ENCODE data around the gene ASB3. TPM values are rescaled to one million over a fixed set of nuclear protein-coding genes. Genes with fewer than 3 reads are reported as not detected.
"Not testable (repeated sequence)": the region's sequence is repeated elsewhere in the genome, so short reads cannot be mapped to it uniquely, and the experiment has no call there.

The ASB3 gene
- total RNA-seq, 2 donors from 2014 or later: 10.5 to 14.0 TPM

- H3K27ac ChIP-seq: peak overlapping the region in 2 of 4 donors; percentile 33 to 44
- no peak overlapping the region for H3K4me3 ChIP-seq
- H3K4me1 ChIP-seq: peaks cover 14% of the 10 kb centered on the region
- TF ChIP-seq CTCF (IDR thresholded peaks at IDR 0.05) (no peak), POLR2A (IDR thresholded peaks at IDR 0.05) (no peak)
- no peak for DNase-seq
- intact Hi-C loops (cut with DNase I): no loop called here
- no peaks in the 10 kb centered on the region for H3K36me3 ChIP-seq (replicated peaks in 1 of 2; ENCODE audit: insufficient read depth in 1 of 2, low read depth in 2 of 2)
- no peaks in the 10 kb centered on the region for H3K27me3 ChIP-seq
- H3K9me3 ChIP-seq: no peaks in the 10 kb centered on the region
- 81 to 89% methylated on average over 3 of the region's 3 CpGs for WGBS, 2 donors
- ATAC-seq: no peak
Measured at GRCh38 chr2:53827398-53828175, 40.8 kb upstream of the ASB3 start.

- ATAC-seq (peak; percentile 85), DNase-seq (peak in 1 of 4 donors; percentile 43)
- Histone ChIP-seq H3K27ac (peak overlapping the region in 3 of 4 donors; percentile 25 to 44 (median 33)), H3K4me3 (no peak overlapping the region), H3K4me1 (peaks cover 14% of the 10 kb centered on the region), H3K9me3 (no peaks in the 10 kb centered on the region), H3K27me3 (no peaks in the 10 kb centered on the region), H3K36me3 (replicated peaks in 1 of 2; ENCODE audit: insufficient read depth in 1 of 2, low read depth in 2 of 2) (no peaks in the 10 kb centered on the region)
- no peak for TF ChIP-seq CTCF (IDR thresholded peaks at IDR 0.05)
- 44 to 59% methylated on average over 3 of the region's 3 CpGs for WGBS, 2 donors
- intact Hi-C loops (cut with DNase I): no loop called here
Measured at GRCh38 chr2:53826587-53827397, 40.0 kb upstream of the ASB3 start.

- no peak for ATAC-seq
- no peaks in the 10 kb centered on the region for H3K9me3 ChIP-seq
Measured at GRCh38 chr2:53826030-53826410, 39.3 kb upstream of the ASB3 start.

GRCh38 chr2:53823639-53824038 lies 36.9 kb upstream of the ASB3 start:
- WGBS, 2 donors: 90% methylated on average over 9 of the region's 9 CpGs
- DNase-seq; intact Hi-C loops (cut with DNase I); H3K27me3 ChIP-seq; H3K27ac ChIP-seq; H3K4me3 ChIP-seq; H3K9me3 ChIP-seq; H3K36me3 ChIP-seq (replicated peaks in 1 of 2; ENCODE audit: insufficient read depth in 1 of 2, low read depth in 2 of 2); ATAC-seq: not testable (repeated sequence)
- H3K4me1 ChIP-seq: peaks cover 14% of the 10 kb centered on the region

More at GRCh38 chr2:53826030-53826410, 39.3 kb upstream of the ASB3 start:
- no peaks in the 10 kb centered on the region for H3K36me3 ChIP-seq (replicated peaks in 1 of 2; ENCODE audit: insufficient read depth in 1 of 2, low read depth in 2 of 2)
- no peaks in the 10 kb centered on the region for H3K27me3 ChIP-seq
- H3K27ac ChIP-seq: peak overlapping the region in 3 of 4 donors; percentile 25 to 44 (median 33)
- H3K4me1 ChIP-seq: peaks cover 14% of the 10 kb centered on the region
- H3K4me3 ChIP-seq: no peak overlapping the region
- DNase-seq: no peak
- intact Hi-C loops (cut with DNase I): no loop called here
- TF ChIP-seq CTCF (IDR thresholded peaks at IDR 0.05) (no peak), POLR2A (IDR thresholded peaks at IDR 0.05) (no peak)
- WGBS, 2 donors: 39 to 46% methylated on average over 1 of the region's 1 CpG

GRCh38 chr2:53821810-53822209 lies 35.1 kb upstream of the ASB3 start:
- no peak for TF ChIP-seq CTCF (IDR thresholded peaks at IDR 0.05)
- TF ChIP-seq POLR2A (IDR thresholded peaks at IDR 0.05): no peak
- H3K27me3 ChIP-seq: no peaks in the 10 kb centered on the region
- 88 to 92% methylated on average over 6 of the region's 6 CpGs for WGBS, 2 donors
- no peaks in the 10 kb centered on the region for H3K9me3 ChIP-seq
- DNase-seq (no peak), ATAC-seq (no peak)
- intact Hi-C loops (cut with DNase I): no loop called here
- H3K27ac ChIP-seq: no peak overlapping the region
- H3K4me3 ChIP-seq: no peak overlapping the region
- H3K36me3 ChIP-seq (replicated peaks in 1 of 2; ENCODE audit: insufficient read depth in 1 of 2, low read depth in 2 of 2): peaks cover 0 to 2% of the 10 kb centered on the region in 2 donors
- H3K4me1 ChIP-seq: peaks cover 10% of the 10 kb centered on the region

Data from body of pancreas (tissue), 4 donors.